ENCODE results near the gene PXDN.
"Not testable (repeated sequence)": the region's sequence is repeated elsewhere in the genome, so short reads cannot be mapped to it uniquely, and the experiment has no call there.

Gene PXDN

GRCh38 chr2:1709946-1710560, 34.3 kb downstream of the PXDN start:
- Histone ChIP-seq H4K20me1 (ENCODE audit: insufficient read depth) (no peaks in the 10 kb centered on the region), H3K4me1 (ENCODE audit: low read depth, poor library complexity, severe bottlenecking) (no peaks in the 10 kb centered on the region)

GRCh38 chr2:1709335-1709605, 35.0 kb downstream of the PXDN start:
- no peak for TF ChIP-seq CTCF (conservative IDR thresholded peaks at IDR 0.05; ENCODE audit: low read depth, low read length)
- Histone ChIP-seq H4K20me1 (ENCODE audit: insufficient read depth) (no peaks in the 10 kb centered on the region), H3K27me3 (ENCODE audit: insufficient read depth, low read depth) (no peaks in the 10 kb centered on the region), H3K4me3 (IDR thresholded peaks at IDR 0.05; ENCODE audit: insufficient read depth, low read depth, low read length) (no peak overlapping the region), H3K79me2 (ENCODE audit: insufficient read depth, low read depth) (no peaks in the 10 kb centered on the region), H3K36me3 (ENCODE audit: insufficient read depth) (no peaks in the 10 kb centered on the region), H3K4me2 (no peak overlapping the region), H3K9ac (no peak overlapping the region), H3K27ac (no peak overlapping the region), H3K4me1 (ENCODE audit: low read depth, poor library complexity, severe bottlenecking) (no peaks in the 10 kb centered on the region), H2AFZ (ENCODE audit: low read depth) (no peak overlapping the region)

More at GRCh38 chr2:1709946-1710560, 34.3 kb downstream of the PXDN start:
- H3K4me2 ChIP-seq: no peak overlapping the region
- no peak overlapping the region for H3K27ac ChIP-seq
- H3K27me3 ChIP-seq (ENCODE audit: insufficient read depth, low read depth): no peaks in the 10 kb centered on the region
- no peak for TF ChIP-seq CTCF (conservative IDR thresholded peaks at IDR 0.05; ENCODE audit: low read depth, low read length)
- no peaks in the 10 kb centered on the region for H3K36me3 ChIP-seq (ENCODE audit: insufficient read depth)
- H2AFZ ChIP-seq (ENCODE audit: low read depth): no peak overlapping the region
- H3K79me2 ChIP-seq (ENCODE audit: insufficient read depth, low read depth): no peaks in the 10 kb centered on the region
- H3K9ac ChIP-seq: no peak overlapping the region
- H3K4me3 ChIP-seq (IDR thresholded peaks at IDR 0.05; ENCODE audit: insufficient read depth, low read depth, low read length): no peak overlapping the region

GRCh38 chr2:1708476-1709334, 35.6 kb downstream of the PXDN start:
- no peak overlapping the region for H2AFZ ChIP-seq (ENCODE audit: low read depth)
- H3K36me3 ChIP-seq (ENCODE audit: insufficient read depth): no peaks in the 10 kb centered on the region
- H3K4me2 ChIP-seq: no peak overlapping the region
- no peaks in the 10 kb centered on the region for H4K20me1 ChIP-seq (ENCODE audit: insufficient read depth)
- TF ChIP-seq CTCF (conservative IDR thresholded peaks at IDR 0.05; ENCODE audit: low read depth, low read length): no peak
- no peak overlapping the region for H3K9ac ChIP-seq
- no peak overlapping the region for H3K4me3 ChIP-seq (IDR thresholded peaks at IDR 0.05; ENCODE audit: insufficient read depth, low read depth, low read length)
- no peaks in the 10 kb centered on the region for H3K4me1 ChIP-seq (ENCODE audit: low read depth, poor library complexity, severe bottlenecking)
- no peaks in the 10 kb centered on the region for H3K27me3 ChIP-seq (ENCODE audit: insufficient read depth, low read depth)
- no peaks in the 10 kb centered on the region for H3K79me2 ChIP-seq (ENCODE audit: insufficient read depth, low read depth)
- no peak overlapping the region for H3K27ac ChIP-seq

- no peaks in the 10 kb centered on the region for H4K20me1 ChIP-seq (ENCODE audit: insufficient read depth)
- no peak overlapping the region for H3K4me3 ChIP-seq (IDR thresholded peaks at IDR 0.05; ENCODE audit: insufficient read depth, low read depth, low read length)
- no peaks in the 10 kb centered on the region for H3K36me3 ChIP-seq (ENCODE audit: insufficient read depth)
- no peak overlapping the region for H3K27ac ChIP-seq
- TF ChIP-seq CTCF (conservative IDR thresholded peaks at IDR 0.05; ENCODE audit: low read depth, low read length): no peak
- H3K4me2 ChIP-seq: no peak overlapping the region
- no peaks in the 10 kb centered on the region for H3K27me3 ChIP-seq (ENCODE audit: insufficient read depth, low read depth)
- no peaks in the 10 kb centered on the region for H3K4me1 ChIP-seq (ENCODE audit: low read depth, poor library complexity, severe bottlenecking)
- H2AFZ ChIP-seq (ENCODE audit: low read depth): no peak overlapping the region
- no peaks in the 10 kb centered on the region for H3K79me2 ChIP-seq (ENCODE audit: insufficient read depth, low read depth)
- H3K9ac ChIP-seq: no peak overlapping the region
These were observed 36.4 kb downstream of the PXDN start for GRCh38 chr2:1707771-1708418.

- not testable (repeated sequence) for H4K20me1 ChIP-seq (ENCODE audit: insufficient read depth); H3K27me3 ChIP-seq (ENCODE audit: insufficient read depth, low read depth)
These were observed 38.0 kb downstream of the PXDN start for GRCh38 chr2:1706089-1706841.

More at GRCh38 chr2:1706089-1706841, 38.0 kb downstream of the PXDN start:
- not testable (repeated sequence) for H3K79me2 ChIP-seq (ENCODE audit: insufficient read depth, low read depth); H3K27ac ChIP-seq; H3K9ac ChIP-seq; H3K36me3 ChIP-seq (ENCODE audit: insufficient read depth); H3K4me1 ChIP-seq (ENCODE audit: low read depth, poor library complexity, severe bottlenecking); H2AFZ ChIP-seq (ENCODE audit: low read depth); H3K4me3 ChIP-seq (IDR thresholded peaks at IDR 0.05; ENCODE audit: insufficient read depth, low read depth, low read length); H3K4me2 ChIP-seq
